HG03571 (cell line): Measurements from ENCODE around the gene RASA3.
A peak's percentile ranks its signal among the peaks of the same experiment; 100 is the strongest.
"Not testable (repeated sequence)": the region's sequence is repeated elsewhere in the genome, so short reads cannot be mapped to it uniquely, and the experiment has no call there.

ENCODE experiments used
- ATAC-seq: cut with Tn5 transposase; IDR thresholded peaks from one replicate; pipeline ENCODE4 v1.9.1; 2021; ENCODE audit not compliant: unreplicated experiment

RASA3 gene

DNA sequence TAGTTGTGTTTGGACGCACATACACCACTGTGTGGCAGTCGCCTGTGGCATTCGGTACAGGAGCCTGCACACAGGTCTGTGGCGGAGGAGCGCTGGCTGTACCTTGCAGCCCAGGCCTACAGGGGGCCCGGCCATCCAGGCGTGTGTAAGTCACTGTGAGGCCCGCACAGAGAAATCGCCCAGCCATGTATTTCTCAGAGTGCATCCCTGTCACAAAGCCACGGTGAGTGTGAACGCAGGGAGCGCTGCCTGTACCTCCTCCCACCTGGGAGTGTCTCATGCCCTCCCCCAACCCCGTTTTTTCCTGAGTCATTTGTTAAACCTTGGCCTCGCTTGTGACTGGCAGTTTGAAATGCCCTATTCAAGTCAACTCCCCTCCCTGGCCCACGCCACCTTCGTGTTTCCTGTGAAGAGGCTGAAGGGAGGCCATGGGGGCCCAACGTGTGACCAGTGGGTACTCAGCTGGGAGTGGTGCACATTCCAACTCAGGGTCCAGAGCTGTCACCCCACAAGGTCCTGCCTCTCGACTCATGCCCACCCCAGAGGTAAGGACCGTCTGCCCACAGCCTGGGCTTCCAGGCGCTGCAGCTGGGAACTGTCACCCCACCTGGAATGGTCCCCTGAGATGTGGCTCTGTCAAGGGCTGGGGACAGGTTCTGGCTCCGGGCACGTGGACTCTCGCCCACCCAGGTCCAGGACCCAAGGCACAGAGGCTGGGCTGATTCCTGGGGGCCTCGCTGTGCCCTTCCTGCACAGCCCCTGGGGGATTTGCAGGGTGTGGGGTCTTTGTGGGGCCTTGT lies 11.6 kb upstream of the RASA3 start:
- peak; percentile 53 for ATAC-seq

DNA sequence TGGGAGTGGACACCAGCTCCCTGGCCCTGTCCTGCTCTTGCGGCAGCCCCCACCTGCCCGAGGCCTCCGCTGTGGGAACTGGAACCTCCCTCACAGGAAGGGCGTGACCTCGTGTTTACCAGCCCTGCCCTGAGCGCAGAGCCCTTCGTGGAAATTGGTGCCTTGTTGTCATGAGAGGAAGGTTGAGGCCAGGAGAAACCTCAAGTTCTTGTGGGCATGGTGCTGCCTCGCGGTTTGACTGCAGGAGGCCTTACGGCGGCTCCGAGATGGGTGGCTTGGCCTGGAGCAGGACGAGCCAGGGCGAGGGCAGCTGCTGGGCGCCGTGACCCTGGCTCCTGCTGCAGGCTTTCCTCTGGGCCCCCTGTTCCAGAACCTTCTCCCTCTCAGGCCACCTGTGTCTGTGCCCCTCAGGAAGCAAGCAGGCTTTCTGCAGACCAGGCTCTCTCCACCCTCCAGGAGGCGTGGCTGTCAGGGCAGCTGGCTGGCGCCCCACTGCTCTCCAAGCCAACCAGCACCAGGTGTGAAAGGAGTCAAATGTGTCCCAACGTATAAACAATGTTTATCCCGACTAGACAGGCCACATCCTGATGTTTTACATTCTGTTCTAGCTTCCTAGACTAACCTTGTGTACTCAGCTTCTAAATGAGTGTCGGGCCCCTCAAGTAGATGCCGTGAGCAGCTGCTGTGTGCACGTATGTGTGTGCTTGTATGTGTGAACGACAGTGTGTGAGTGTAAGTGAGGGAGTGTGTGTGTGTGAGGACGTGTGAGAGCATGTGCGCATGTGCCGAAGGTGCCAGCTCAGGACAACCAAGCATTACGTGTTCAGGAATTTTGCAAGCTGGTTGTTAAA lies 10.4 kb upstream of the RASA3 start:
- ATAC-seq = no peak

DNA sequence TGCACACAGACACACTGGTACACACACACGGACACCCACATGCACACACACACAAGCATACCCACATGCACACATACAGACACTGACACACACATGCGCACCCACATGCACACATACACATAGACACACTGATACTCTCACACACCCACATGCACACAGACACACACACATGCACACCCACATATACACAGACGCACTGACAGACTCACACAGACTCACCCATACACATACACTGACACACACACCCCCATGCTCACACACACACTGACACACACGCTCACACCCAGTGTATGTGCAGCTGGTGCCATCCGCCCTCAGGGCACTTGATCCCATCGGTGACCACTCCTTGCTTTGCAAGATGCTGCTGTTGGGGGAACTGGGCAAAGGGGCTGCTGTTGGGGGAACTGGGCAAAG lies 9.7 kb upstream of the RASA3 start:
- ATAC-seq = no peak

DNA sequence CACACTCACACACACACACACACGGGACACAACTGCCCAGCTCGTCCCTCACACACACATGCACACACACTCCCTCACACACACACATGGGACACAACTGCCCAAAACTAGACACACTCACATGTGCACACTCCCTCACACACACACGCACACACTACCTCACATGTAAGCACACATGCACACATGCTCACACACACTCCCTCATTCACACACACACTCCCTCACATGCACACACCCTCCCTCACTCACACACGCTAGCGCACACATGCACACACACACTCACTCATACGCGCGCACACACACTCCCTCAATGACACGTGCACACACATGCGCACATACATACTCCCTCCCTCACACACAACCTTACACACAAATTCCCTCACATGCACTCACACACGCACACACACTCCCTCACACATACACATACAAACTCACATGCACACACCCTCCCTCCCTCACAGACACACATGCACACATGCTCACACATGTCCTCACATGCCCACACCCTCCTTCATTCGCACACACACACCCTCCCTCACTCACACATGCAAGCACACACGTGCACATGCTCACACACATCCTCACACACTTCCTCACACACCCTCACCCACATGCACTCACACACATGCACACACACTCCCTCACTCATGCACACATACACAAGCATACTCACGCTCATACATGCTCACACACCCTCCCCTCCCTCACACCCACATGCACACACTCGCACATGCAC lies 9.0 kb upstream of the RASA3 start:
- ATAC-seq = no peak

DNA sequence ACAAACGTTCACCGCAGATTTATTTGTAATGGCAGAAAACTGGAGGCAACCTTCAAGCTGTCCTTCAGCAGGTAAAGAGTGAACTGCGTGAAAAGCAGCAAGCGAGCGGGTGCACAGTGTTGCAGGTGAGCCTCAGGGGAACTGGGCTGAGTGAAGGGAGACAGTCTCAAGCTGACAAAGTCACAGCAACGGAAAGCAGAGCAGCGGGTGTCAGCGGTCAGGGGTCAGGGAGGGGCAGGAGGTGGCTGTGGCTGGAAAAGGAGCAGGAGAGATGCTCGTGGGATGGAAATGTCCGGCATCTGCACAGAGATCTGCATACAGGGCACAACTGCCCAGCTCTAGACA lies 8.5 kb upstream of the RASA3 start:
- ATAC-seq = no peak

DNA sequence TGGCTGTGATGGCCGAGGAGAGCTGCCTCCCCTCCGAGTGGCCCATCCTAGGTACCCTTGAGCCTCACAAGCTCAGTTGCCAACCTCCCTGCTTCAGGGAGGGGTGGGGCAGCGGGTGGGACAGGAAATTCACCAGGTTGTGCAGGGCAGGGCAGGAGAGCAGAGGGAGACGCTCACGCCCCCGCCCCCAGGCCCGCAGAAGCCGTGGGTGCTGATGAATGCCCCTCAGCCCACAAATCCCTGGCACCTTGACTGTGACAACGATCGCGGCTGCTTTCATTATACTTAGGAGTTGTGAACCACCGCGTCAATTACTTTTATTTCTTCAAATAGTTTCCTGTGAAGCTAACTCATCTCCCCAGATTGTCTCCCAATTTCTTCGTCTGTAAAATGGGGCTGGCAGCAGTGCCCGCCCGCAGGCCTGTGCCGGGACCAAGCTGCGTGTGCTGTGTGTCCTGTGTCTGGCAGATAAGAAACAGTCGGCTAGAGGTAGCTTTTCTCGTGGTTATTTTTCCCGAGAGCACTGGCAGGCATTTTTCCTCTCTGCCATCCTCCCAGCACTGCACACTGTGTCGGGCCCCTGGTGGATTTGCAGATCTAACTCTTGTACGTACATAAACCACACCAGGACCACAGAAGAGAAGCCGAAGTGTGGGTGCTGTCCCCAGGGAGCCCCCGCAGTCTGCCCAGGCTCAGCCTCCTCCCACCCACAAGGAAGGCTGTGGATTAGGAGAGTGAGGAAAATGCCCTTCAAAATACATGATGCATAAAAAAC lies 7.9 kb upstream of the RASA3 start:
- ATAC-seq = no peak

DNA sequence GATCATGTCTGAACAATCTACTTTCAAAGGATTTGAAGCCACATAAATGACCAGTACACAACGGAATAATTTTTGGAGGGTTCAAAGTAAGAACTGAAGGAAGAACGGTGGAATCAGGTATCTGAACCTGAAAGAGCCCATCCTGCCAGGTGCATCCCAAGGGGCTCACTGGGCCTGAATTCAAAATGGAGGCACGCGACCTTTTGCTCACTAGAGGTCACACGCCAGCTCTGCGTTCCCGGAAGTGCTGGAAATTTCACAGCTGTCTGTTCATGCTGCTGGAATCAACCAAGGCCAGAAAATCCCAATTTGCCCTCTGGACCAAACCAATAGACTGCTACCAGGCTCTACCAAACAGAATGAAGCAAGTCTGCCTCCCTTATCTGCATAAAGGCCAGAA lies 4.2 kb upstream of the RASA3 start:
- ATAC-seq = no peak

DNA sequence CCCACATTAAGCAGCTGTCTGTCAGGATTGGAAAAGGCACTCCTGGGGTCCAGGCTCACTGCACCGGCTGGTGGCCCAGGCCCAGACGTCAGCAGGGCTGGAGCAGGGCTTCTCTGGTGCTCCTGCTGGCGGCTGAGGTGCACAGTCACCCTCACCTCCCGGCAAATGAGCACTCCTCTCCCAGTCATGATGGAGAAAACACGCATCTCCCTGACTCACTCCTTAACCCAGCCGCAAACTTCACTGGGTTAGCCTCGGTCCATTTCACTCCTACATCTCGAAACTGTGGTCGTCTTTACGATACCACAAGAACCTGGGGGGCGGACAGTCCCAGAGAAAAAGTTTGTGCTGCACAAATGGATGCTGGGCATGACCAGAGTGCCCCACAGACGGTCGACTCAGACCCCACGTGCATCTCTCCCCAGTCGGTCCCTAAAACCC lies 3.3 kb upstream of the RASA3 start:
- no peak for ATAC-seq

DNA sequence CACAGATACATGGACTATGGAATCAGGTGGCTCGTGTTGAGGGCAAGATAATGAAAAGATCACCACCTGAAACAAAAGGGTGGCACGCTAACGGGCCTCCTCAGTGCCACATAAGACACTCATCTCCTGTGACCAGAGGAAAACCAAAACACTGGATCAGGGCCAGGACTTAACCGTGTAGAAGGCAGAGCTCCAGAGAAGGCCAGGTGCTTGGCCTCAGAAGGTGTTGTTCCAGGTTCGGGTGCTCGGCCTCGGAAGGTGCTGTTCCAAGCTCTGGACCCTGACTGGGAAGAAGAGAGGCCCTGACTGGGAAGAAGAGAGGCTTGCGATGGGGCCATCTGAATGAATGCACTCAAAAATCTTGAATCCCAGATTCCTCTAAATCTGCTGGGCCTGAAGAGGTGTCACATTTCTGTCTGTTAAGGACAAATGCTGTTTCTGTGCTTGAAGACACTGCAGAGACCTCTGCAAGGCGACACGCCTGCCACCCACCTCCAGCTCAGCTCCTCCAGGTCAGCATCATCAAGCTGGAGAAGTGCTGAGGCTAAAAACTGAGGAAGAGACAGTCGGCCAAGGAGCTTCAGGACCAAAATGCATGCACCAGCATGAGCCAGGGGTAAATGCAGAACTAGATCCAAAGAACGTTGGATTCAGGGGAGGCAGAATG lies 2.7 kb upstream of the RASA3 start:
- ATAC-seq = no peak

DNA sequence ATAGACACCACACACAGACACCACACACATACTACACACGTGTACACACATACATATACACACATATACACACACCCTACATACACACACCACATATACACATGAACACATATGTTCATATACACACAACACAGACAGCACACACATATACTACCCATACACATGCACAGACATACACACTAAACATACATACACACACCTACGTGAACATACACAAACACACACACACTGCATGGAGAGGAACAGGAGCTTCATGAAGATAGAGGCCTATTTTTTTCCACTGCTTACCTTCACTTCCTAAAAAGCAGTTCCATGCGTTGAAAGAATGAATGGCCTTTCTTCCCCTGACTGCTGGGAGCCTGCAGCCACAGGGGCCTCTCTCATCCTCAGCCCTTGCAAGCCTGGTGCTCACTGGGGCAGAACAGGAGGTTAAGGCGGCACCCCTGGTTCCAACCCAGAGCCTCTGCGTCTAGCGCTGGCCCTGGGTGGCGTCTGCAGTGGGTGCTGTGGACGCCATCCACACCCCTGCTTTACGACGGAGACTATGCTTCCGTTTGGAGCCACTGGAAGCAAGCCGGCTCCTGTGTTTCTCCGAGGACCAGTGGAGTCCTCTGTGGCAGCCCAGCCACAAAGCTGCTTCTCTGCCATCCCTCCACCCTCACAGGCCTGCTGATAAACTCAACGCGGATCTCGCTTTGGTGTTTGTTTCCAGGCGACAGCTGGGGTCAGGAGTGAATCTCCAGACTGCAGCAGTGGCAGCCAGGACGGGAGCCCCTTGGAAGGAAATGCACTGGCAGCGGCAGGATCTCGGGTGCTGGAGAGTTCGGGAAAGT lies 1.9 kb upstream of the RASA3 start:
- no peak for ATAC-seq

DNA sequence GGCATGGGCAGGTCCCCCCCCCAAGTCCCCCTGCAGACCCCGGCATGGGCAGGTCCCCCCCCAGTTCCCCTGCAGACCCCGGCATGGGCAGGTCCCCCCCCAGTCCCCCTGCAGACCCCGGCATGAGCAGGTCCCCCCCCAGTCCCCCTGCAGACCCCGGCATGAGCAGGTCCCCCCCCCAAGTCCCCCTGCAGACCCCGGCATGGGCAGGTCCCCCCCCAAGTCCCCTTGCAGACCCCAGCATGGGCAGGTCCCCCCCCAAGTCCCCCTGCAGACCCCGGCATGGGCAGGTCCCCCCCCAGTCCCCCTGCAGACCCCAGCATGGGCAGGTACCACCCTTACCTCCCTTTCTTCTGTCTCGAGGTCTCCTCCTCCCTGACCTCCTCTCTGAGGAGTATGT lies 1.1 kb upstream of the RASA3 start:
- not testable (repeated sequence) for ATAC-seq

DNA sequence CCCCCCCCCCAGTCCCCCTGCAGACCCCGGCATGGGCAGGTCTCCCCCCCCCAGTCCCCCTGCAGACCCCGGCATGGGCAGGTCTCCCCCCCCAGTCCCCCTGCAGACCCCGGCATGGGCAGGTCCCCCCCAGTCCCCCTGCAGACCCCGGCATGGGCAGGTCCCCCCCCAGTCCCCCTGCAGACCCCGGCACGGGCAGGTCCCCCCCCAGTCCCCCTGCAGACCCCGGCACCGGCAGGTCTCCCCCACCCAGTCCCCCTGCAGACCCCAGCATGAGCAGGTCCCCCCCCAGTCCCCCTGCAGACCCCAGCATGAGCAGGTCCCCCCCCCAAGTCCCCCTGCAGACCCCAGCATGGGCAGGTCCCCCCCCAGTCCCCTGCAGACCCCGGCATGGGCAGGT lies 703 bp upstream of the RASA3 start:
- not testable (repeated sequence) for ATAC-seq

DNA sequence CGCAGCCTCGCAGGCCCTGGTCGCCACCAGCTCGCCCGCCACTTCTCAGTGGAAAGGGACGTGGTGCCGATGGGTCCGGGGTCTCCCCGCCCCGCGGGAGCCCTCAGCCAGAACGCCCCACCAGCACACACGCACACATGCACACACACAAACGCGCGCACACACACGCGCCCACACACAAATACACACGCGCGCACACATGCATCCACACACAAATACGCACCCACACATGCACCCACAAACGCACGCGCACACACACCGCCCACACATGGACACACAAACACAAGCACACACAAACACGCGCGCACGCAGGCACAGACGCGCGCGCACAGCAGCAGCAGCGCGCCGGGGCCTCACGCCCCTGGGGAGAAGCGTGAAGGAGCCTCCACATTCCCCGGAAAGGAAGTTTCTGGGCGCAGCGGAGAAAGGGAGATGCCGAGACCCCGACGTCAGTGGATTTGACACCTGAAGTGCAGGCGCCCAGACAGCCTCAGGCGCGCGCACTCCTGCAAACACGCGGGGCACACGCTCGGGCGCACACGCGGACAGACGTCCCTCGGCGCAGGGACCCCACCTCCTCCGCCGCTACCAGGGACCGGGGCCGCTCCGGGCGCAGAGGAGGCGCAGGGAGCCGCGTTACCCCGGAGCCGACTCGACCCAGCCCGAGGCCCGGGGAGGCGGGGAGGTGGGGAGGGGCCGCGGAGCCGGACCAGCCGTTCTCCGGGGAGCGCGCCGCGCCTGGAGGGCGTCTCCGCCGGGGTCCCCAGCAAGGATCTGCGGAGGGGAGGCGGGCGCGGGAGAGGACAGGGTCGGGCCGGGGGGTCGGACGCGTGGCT lies 622 bp downstream of the RASA3 start:
- peak; percentile 7 for ATAC-seq

DNA sequence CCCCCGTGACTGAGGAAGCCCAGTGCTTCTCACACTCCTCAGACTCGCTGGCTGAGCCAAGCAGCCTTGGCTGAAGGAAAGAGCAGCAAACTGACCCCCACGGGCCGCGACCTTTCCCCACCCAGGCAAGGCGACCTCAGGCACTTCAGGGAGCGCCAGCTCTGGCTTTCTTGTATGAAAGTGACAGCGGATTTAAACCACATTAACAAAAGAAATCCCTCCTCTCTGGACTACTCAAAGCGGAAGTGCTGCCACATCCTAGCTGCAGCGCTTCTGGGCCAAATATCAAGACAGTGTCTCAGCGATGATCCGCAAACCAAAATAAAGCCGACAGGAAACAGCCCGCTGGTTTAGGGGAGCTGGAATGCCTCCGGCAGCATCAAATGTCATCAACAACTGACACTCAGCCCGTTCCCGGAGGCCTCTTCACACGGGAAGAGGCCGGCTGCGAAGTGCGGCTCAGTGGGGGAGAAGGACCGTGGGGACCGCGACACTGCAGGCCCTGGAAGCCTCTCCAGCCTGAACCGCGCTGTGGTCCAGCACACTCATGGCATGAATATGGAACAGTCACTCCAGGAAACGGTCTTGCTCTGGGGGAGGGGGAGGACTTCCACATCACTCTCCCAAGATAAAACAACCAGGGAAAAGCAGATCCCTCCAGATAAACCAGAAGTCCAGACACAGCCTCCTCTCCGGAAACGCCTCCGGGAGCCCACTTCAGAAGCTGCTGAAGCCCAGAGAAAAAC lies 1.4 kb downstream of the RASA3 start:
- ATAC-seq = no peak

DNA sequence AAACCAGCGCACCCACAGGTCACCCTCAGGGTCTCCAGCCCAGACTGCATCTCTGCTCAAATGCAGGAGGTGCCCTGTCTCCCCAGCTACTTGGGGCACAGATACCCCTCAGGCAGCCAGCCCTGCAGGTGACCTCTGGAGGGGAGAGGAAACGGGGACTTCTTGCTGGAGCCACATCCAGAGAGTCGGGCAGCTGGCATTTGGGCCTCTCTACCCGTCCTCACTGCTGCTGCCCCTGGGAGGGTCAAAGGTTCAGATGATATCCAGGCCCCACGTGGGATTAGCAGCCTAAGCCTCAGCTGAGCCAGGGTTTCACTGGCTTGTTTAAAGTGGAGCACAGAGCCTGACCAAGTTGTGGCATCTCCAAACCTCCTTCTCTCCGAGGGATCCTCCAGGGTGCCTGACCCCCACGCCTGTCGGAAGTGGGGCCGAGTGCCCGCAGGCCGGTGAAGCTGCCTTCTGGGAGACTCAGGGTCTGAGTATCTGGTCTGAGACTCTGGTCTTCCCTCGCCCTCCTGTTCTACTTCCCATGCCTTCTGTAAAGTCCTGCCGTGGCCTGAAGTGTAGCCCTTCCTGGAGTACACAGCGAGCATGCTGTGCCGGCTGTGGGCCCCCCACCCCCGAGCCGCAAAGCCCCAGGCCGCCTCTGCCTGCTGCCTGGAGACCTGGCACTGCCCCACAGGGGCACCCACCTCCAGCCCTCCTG lies 2.1 kb downstream of the RASA3 start:
- no peak for ATAC-seq

DNA sequence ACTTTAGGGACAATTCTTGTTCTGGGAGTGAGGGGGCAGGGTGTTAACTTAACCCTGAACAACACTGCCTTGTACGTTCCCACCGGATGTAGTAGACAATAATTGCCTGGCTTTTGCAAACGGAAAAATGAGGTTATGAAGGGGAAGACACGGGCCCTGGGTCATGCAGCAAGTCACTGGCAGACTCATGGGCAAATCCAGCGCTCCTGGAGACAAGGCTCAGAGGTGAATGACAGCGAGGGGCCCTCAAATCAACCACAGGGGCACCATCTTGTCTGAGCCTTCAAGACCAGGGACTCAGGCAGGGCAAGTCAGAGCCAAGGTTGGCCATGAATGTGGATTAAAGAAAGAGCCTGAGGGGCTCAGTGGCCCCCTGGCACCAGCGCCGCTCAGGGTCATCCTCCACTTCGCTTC lies 2.8 kb downstream of the RASA3 start:
- no peak for ATAC-seq
